GM08714 (cell line): Measurements from ENCODE around the gene SPATA2.

ENCODE experiments used
- H3K4me3 ChIP-seq: fragments of 200-500 bp; sonication (Bioruptor generic); 2 replicates; pipeline ENCODE4 v1.5.1; 2014; ENCODE audit warnings: mild to moderate bottlenecking, low read length, inconsistent platforms
- ZNF274 ChIP-seq: IDR thresholded peaks from 2 replicates; pipeline ENCODE4 v1.6.1; 2012; ENCODE audit warnings: mild to moderate bottlenecking, low read depth, low read length

Gene SPATA2

GRCh38 chr20:49887251-49888211, 27.8 kb downstream of the SPATA2 start:
- no peak overlapping the region for H3K4me3 ChIP-seq
- TF ChIP-seq ZNF274, result no peak

- TF ChIP-seq ZNF274, result no peak
- H3K4me3 ChIP-seq, result no peak overlapping the region
Measured at GRCh38 chr20:49886571-49887213, 28.6 kb downstream of the SPATA2 start.

DNA sequence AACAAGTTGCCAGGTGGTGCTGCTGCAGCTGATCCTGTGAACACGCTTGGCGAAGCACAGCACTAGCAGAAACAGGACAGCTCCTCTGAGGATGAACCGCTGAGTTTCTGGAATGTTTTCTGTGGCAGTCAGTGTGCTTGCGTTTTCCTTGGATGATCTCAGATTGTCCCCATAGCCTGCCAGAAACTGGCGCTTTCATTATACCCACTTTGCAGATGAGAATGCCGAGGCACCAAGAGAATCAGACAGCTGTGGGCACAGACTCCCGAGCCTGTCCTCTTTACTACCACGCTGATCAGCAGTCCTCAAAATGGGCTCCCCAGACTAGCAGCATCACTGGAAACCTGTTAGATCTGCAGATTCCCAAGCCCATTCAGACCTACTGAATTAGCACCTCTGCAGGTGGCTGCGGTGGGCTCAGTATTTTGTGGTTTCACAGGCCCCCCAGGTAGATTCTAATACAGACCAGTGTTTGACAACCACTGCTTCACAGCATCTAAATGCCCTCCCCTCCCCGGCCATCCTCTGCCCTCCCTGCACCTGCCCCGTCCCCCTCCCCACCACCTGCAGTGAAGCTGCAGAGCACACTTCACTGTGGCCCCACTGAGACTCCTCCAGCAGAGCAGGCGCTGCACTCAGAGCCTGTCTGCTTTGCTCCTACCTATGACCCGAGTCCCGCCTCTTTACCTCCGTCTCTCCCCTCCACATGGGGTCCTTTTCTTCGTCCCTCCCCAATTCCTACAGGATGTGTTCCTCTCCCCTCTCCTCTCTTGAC, 29.6 kb downstream of the SPATA2 start:
- TF ChIP-seq ZNF274, result no peak
- H3K4me3 ChIP-seq, result no peak overlapping the region

DNA sequence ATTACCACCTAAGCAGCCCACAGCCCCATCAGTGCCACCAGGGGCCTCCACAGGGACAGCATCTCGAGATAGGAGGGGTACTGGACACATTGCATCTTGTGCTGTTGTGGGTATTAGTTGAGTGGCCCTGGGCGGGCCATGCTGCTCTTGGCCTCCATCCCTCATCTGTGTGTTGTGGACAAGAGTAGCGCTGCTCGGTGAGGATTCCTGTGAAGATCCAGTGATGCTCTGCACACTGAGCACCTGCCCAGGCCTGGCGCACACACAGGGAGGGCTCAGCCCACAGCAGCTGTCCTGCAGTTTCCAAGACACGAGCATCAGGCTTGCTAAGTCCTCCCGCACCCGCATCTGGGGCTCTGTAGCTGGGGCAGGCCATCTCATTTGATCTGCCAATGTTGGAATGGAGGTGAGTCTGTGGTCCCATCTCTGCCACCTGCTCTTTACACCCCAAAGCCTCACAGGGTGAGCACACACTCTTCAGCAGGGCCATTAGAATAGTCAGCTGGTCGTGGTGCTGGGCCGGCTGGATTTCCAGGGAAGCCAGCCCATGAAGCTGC, 32.0 kb downstream of the SPATA2 start:
- no peak overlapping the region for H3K4me3 ChIP-seq
- TF ChIP-seq ZNF274, result no peak

- no peak overlapping the region for H3K4me3 ChIP-seq
- no peak for TF ChIP-seq ZNF274
Measured at GRCh38 chr20:49882171-49882970, 33.0 kb downstream of the SPATA2 start.

DNA sequence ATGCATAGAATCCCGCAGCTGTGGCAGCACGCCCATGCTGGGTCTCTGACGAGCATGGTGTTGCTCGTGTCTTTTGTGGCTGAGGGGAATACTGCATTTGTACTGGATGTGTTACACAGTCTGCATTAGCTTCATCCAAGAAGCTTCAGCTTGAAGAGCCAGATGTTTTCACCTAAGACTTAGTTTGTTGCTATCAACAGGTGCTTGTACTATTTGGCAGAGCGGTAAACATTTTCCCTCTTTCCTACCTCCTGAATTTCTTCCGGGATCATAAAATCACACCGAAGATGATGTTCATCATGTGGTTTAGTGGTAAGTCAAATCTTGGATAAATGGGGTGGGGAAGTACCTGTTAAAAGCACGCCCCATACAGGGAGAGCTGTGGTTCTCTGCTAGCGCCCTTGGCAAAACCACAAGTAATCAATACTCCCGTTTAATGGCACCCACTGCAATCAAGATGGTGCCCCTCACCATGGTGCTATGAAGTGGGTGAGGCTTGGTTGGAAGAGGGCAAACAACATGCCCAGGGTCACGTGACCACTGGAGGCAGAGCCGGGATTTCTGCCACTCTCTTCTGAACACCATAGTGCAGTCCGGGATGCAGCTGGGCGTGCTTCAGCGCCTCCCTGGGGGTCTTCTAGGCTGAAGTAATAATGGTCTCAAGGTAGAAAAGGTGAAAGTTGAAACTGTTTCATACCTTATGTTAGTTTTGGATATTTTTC, 34.4 kb downstream of the SPATA2 start:
- TF ChIP-seq ZNF274, result no peak
- no peak overlapping the region for H3K4me3 ChIP-seq

DNA sequence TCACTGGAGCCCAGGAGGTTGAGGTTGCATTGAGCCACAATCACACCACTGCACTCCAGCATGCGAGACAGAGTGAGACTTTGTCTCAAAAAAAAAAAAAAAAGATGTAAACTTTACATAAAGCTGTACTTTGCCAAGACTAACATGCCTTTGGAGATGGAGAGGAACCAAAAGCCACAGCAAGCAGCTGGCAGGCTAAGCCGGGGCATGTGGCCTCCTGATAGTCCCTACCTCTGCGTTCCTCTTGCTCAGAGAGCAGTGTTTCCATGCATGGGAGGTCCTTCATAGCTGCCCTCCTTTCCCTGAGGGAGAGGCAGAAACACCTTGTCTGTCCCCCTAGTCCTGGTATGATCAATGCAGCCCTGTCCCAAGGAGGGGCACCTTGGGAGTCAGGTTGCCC, 35.2 kb downstream of the SPATA2 start:
- no peak overlapping the region for H3K4me3 ChIP-seq
- TF ChIP-seq ZNF274, result no peak

GRCh38 chr20:49878977-49879376, 36.4 kb downstream of the SPATA2 start:
- no peak for TF ChIP-seq ZNF274
- no peak overlapping the region for H3K4me3 ChIP-seq

GRCh38 chr20:49877386-49877921, 37.9 kb downstream of the SPATA2 start:
- no peak overlapping the region for H3K4me3 ChIP-seq
- no peak for TF ChIP-seq ZNF274

GRCh38 chr20:49874696-49875095, 40.6 kb downstream of the SPATA2 start:
- no peak overlapping the region for H3K4me3 ChIP-seq
- TF ChIP-seq ZNF274, result no peak

DNA sequence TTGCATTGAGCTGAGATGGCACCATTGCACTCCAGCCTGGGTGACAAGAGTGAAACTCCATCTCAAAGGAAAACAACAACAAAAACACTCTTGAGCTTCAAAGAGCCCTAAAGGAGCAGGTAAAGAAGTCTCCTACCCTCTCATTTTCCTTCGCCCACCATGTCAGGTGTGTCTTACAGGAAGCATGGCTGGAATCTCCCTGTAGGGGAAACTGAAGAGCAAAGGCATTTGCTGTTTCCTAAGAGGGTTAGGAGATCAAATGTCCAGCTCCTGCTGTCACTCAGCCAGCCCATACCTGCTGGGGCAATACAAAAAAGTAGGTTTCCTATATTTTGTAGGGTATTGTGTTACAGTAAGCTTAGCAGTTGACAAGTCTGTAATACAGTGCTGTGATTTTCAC, 43.3 kb downstream of the SPATA2 start:
- no peak overlapping the region for H3K4me3 ChIP-seq
- TF ChIP-seq ZNF274, result no peak

DNA sequence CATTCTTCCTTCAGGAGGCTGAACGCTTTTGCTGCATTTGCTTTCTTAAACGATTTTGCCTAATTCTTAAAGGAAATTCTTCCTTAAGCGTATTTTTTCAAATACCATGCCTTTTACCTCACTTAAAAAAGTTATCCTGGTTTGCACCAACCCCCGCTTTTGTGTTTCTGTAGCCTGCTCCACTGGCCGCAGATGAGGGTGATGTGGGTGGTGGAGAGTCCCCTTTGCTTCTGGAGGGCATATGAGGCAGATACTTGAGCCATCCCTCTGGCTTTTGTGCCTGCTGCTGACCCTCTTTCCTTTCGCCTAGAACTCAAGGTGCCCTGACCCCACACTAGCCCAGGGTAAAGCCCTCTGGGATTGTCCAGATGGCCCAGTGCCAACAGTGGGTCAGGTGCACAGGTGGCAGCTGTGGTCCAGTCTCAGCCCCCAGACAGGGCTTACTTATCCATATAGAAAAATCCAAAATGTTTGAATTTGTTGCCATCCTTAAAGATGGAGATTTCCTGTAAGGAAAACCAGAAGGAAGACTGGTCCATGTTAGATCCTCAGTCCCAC, 43.9 kb downstream of the SPATA2 start:
- H3K4me3 ChIP-seq, result no peak overlapping the region
- no peak for TF ChIP-seq ZNF274
